Stimulated activated memory B cell treated with anti-CD40 and anti-IgM and Interleukin-4, amounts not matched to agents 10 μg/mL and 1 μg/mL and 100 μg/mL, for 72 hours (primary cell): ENCODE results near the gene SIRPA.

Experiments used
- ATAC-seq: fragments of 150-1000 bp; cut with Tn5 transposase; 2 replicates; pipeline ENCODE4 v1.10.0; 2021
- H3K27ac Mint-ChIP-seq: one replicate; pipeline ENCODE4 v1.8.0; 2022; ENCODE audit warnings: mild to moderate bottlenecking, mixed read lengths
- H3K27me3 Mint-ChIP-seq: one replicate; pipeline ENCODE4 v1.8.0; 2022; ENCODE audit warnings: mixed read lengths
- H3K36me3 Mint-ChIP-seq: one replicate; pipeline ENCODE4 v1.8.0; 2022; ENCODE audit warnings: mixed read lengths
- H3K4me1 Mint-ChIP-seq: one replicate; pipeline ENCODE4 v1.8.0; 2022; ENCODE audit warnings: mixed read lengths
- H3K4me3 Mint-ChIP-seq: one replicate; pipeline ENCODE4 v1.8.0; 2022; ENCODE audit warnings: mild to moderate bottlenecking, moderate library complexity, mixed read lengths
- H3K9me3 Mint-ChIP-seq: one replicate; pipeline ENCODE4 v1.8.0; 2022; ENCODE audit warnings: mixed read lengths

SIRPA gene

GRCh38 chr20:1950836-1951235, 55.6 kb downstream of the SIRPA start:
- no peaks in the 10 kb centered on the region for H3K9me3 Mint-ChIP-seq
- ATAC-seq: no peak
- H3K36me3 Mint-ChIP-seq: no peaks in the 10 kb centered on the region
- peaks cover 49% of the 10 kb centered on the region for H3K4me1 Mint-ChIP-seq
- H3K27ac Mint-ChIP-seq: peak overlapping the region; percentile 98
- no peak overlapping the region for H3K4me3 Mint-ChIP-seq
- no peaks in the 10 kb centered on the region for H3K27me3 Mint-ChIP-seq

DNA sequence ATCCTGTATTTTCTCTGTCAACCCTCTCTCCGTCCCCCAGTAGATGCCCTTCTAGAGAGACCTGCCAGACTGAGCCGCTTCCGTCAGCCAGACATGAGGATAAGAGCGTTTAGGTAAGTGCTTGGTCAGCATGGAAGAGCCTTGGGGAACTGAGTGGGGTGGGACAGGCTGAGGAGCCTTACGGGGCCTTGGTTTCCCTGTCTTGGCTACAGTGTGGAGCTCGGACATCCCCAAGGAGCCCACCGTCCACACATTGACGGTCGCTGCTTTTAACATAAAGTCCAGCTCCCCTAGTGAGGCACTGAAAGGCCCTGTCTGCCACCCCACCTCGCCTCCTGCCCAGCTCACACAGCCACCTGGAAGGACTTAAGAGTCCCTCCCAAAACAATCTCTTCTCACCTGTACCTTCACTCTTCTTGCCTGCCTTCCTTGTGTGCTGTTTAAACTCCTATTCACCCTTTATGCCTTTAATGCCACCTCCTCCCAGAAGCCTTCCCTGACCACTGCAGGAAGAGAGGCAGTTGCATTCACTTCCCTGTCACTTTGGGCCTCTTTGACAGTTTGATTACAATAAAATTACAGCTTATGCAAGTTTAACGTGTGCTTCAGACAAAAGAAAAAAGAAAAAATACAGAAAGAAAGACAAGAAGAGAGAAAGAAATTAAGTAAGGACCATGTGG, 56.4 kb downstream of the SIRPA start:
- Mint-ChIP-seq H3K4me3 (no peak overlapping the region), H3K27me3 (no peaks in the 10 kb centered on the region), H3K36me3 (no peaks in the 10 kb centered on the region), H3K4me1 (peaks cover 49% of the 10 kb centered on the region), H3K27ac (peak overlapping the region; percentile 98), H3K9me3 (no peaks in the 10 kb centered on the region)
- no peak for ATAC-seq

DNA sequence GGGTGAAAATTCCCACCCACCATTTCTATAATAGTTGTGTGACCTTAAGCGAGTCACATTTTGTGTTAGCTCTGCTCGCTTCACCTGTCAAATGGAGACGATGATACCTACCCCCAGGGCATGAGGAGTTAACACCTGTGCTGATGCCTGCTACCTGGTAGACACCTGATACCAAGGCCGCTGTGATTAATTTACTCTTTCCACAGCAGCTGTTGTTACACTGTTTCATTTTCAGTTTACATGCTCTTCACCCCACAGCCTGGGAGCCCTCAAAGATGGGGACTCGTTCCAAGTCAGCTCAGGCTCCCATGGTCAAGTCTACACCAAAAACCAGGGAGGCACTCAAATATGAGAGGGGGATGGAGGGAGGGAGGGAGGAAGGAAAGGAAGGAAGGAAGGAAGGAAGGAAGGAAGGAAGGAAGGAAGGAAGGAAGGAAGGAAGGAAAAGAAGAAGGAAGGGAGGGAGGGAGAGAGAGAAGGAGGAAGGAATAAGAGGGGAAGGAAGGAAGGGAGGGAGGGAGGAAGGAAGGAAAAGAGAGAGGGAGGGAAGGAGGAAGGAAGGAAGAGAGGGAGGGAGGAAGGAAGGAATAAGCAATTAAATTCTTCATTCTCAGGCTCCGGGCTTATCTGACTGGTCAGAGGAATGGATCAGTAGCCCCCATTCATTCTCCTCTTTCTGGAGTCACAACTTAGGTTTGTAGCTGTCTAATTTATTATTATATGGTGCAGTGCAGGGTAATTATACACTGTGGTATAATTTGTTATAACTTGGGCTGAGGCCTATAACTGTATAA, 57.7 kb downstream of the SIRPA start:
- Mint-ChIP-seq H3K4me3 (peak overlapping the region; percentile 35), H3K36me3 (no peaks in the 10 kb centered on the region), H3K27ac (peak overlapping the region; percentile 98), H3K4me1 (peaks cover 43% of the 10 kb centered on the region), H3K27me3 (no peaks in the 10 kb centered on the region), H3K9me3 (no peaks in the 10 kb centered on the region)
- peak; percentile 54 for ATAC-seq

GRCh38 chr20:1953621-1954020, 58.4 kb downstream of the SIRPA start:
- H3K27ac Mint-ChIP-seq: peak overlapping the region; percentile 98
- H3K36me3 Mint-ChIP-seq: no peaks in the 10 kb centered on the region
- H3K9me3 Mint-ChIP-seq: no peaks in the 10 kb centered on the region
- peak; percentile 74 for ATAC-seq
- H3K4me1 Mint-ChIP-seq: peaks cover 43% of the 10 kb centered on the region
- H3K4me3 Mint-ChIP-seq: peak overlapping the region; percentile 80
- H3K27me3 Mint-ChIP-seq: no peaks in the 10 kb centered on the region

DNA sequence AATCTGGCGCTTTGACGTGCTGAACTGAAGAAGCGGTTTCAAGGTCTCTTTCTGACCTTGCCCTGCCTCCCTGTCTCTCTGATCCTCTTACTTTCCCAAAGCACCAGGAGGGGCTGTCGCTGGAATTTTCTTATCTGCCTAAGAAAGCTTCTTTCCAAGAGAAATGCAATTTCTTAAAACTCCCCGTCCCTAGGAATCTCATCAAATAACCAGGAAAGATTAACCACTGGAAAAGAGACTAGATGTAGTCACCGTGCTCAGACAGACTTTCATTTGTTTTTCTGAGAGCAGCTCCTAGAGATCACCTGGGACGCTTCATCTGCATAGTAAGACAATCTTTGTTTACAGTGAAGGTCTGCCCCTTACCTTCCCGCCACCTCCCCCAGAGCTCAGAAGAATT, 60.0 kb downstream of the SIRPA start:
- H3K36me3 Mint-ChIP-seq: no peaks in the 10 kb centered on the region
- no peak for ATAC-seq
- peak overlapping the region; percentile 55 for H3K27ac Mint-ChIP-seq
- no peak overlapping the region for H3K4me3 Mint-ChIP-seq
- no peaks in the 10 kb centered on the region for H3K9me3 Mint-ChIP-seq
- no peaks in the 10 kb centered on the region for H3K27me3 Mint-ChIP-seq
- H3K4me1 Mint-ChIP-seq: peaks cover 36% of the 10 kb centered on the region

DNA sequence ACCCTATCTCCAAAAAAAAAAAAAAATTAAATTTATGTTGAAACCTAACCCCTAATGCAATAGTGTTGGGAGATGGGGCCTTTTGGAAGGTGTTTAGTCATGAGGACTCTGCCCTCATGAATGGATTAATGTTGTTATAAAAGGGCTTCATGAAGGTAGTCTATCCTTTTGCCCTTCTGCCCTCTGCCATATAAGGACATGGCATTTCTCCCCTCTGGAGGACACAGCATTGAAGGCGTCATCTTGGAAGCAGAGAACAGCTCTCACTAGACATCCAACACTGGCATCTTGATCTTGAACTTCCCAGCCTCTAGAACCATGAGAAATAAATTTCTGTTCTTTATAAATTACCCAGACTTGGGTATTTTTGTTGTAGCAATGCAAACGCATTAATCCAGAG, 63.2 kb downstream of the SIRPA start:
- H3K4me3 Mint-ChIP-seq: no peak overlapping the region
- no peaks in the 10 kb centered on the region for H3K27me3 Mint-ChIP-seq
- no peak overlapping the region for H3K27ac Mint-ChIP-seq

DNA sequence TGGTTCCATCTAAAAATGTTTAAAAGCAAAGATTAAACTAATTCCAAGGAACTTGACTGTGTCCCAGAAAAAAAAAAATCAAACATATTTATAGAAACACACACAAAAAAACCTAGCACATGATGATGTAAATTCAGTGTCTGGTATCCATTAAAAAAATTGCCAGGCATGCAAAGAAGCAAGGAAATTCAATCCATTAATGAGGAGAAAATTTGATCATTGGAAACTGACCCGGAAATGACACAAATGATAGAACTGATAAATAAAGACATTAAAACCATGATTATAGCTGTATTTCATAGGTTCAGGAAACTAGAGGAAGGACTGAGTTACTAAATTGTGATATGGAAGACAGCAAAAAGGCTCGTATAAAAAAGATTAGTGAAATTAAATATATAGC, 63.9 kb downstream of the SIRPA start:
- ATAC-seq: no peak
- Mint-ChIP-seq H3K36me3 (no peaks in the 10 kb centered on the region), H3K9me3 (no peaks in the 10 kb centered on the region), H3K27me3 (no peaks in the 10 kb centered on the region), H3K27ac (no peak overlapping the region), H3K4me1 (peaks cover 13% of the 10 kb centered on the region), H3K4me3 (no peak overlapping the region)

More for the DNA sequence above, 63.2 kb downstream of the SIRPA start:
- H3K36me3 Mint-ChIP-seq: no peaks in the 10 kb centered on the region
- peaks cover 20% of the 10 kb centered on the region for H3K4me1 Mint-ChIP-seq
- H3K9me3 Mint-ChIP-seq: no peaks in the 10 kb centered on the region
- ATAC-seq: no peak

DNA sequence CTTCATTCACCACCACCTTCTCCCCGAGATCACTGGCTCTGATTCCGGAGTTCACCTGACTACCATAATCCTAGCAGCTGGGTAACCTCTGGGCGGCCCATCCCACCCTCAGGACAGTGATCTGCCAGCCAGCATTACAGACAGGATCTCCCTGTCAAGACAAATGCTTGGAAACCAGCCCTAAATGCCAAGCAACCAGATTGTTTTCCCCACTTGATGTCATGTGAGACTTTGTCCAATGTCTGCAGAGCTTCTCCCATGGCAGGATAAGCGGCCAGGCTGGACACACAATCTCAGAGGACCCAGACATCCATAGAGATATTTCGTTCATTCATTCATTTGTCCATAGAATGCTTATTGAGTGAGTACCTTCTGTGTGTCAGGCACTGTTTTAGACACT, 66.2 kb downstream of the SIRPA start:
- H3K9me3 Mint-ChIP-seq: no peaks in the 10 kb centered on the region
- H3K4me1 Mint-ChIP-seq: peaks cover 17% of the 10 kb centered on the region
- H3K4me3 Mint-ChIP-seq: no peak overlapping the region
- no peaks in the 10 kb centered on the region for H3K36me3 Mint-ChIP-seq
- no peak for ATAC-seq
- H3K27ac Mint-ChIP-seq: peak overlapping the region; percentile 8
- H3K27me3 Mint-ChIP-seq: no peaks in the 10 kb centered on the region

GRCh38 chr20:1964061-1964460, 68.9 kb downstream of the SIRPA start:
- H3K4me1 Mint-ChIP-seq: peaks cover 17% of the 10 kb centered on the region
- H3K27ac Mint-ChIP-seq: no peak overlapping the region
- H3K36me3 Mint-ChIP-seq: no peaks in the 10 kb centered on the region
- H3K9me3 Mint-ChIP-seq: no peaks in the 10 kb centered on the region
- ATAC-seq: no peak
- no peak overlapping the region for H3K4me3 Mint-ChIP-seq
- H3K27me3 Mint-ChIP-seq: no peaks in the 10 kb centered on the region

- Mint-ChIP-seq H3K4me3 (peak overlapping the region; percentile 65), H3K27ac (peak overlapping the region; percentile 79), H3K9me3 (no peaks in the 10 kb centered on the region)
These were observed 69.6 kb downstream of the SIRPA start for GRCh38 chr20:1964659-1965405.

GRCh38 chr20:1965520-1966351, 70.5 kb downstream of the SIRPA start:
- ATAC-seq: peak; percentile 88
- peak overlapping the region; percentile 79 for H3K27ac Mint-ChIP-seq

More at GRCh38 chr20:1964659-1965405, 69.6 kb downstream of the SIRPA start:
- ATAC-seq: no peak
- Mint-ChIP-seq H3K4me1 (peaks cover 17% of the 10 kb centered on the region), H3K27me3 (no peaks in the 10 kb centered on the region), H3K36me3 (no peaks in the 10 kb centered on the region)

GRCh38 chr20:1968964-1969363, 73.8 kb downstream of the SIRPA start:
- Mint-ChIP-seq H3K27ac (no peak overlapping the region), H3K27me3 (peaks cover 14% of the 10 kb centered on the region), H3K4me3 (no peak overlapping the region), H3K4me1 (peaks cover 17% of the 10 kb centered on the region), H3K36me3 (no peaks in the 10 kb centered on the region), H3K9me3 (no peaks in the 10 kb centered on the region)
- no peak for ATAC-seq

More at GRCh38 chr20:1965520-1966351, 70.5 kb downstream of the SIRPA start:
- Mint-ChIP-seq H3K27me3 (no peaks in the 10 kb centered on the region), H3K4me1 (peaks cover 17% of the 10 kb centered on the region), H3K9me3 (no peaks in the 10 kb centered on the region), H3K36me3 (no peaks in the 10 kb centered on the region), H3K4me3 (peak overlapping the region; percentile 65)

- Mint-ChIP-seq H3K4me1 (no peaks in the 10 kb centered on the region), H3K9me3 (no peaks in the 10 kb centered on the region), H3K36me3 (no peaks in the 10 kb centered on the region), H3K4me3 (no peak overlapping the region), H3K27ac (no peak overlapping the region), H3K27me3 (peaks cover 19% of the 10 kb centered on the region)
- ATAC-seq: no peak
These were observed 76.8 kb downstream of the SIRPA start for GRCh38 chr20:1971893-1972586.
